ENCODE measurements around the gene ZNF700.
"Not testable (repeated sequence)": the region's sequence is repeated elsewhere in the genome, so short reads cannot be mapped to it uniquely, and the experiment has no call there.

ZNF700 gene

DNA sequence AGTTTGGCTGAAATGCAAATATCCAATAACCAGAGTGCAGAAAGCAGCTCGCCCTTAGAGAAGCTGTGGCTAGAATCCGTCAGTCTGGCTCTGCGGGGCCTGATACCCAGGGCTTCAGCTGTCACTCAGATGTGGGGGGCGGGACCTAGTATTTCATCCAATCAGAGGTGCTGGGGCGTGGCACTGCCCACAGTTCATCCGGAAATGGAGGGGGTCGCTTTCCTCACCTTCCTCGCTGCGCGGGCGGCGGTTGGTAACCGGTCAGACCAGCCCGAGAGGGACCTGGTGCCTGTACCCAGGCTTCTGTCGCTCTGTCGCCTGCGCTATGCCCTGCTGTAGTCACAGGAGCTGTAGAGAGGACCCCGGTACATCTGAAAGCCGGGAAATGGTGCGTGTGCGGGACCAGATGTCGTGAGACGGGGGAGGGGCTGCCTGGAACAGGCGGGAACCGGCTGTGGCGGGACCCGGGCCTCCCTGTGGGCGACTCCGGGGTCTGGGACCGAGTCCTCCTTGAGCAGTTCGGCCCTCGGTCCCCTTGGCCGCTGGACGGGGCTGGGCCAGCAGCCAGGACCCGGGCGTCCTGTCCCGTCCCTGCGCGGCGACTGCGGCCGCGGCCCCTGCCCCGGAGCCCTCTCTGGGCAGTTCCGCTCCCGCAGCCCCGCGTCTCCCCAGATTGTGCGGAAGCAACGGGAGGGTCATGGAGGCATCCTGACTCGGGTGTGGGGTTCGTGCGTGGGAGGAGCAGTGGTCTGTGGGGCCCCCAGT is at the start of gene ZNF700:
TSS of gene ZNF700 (plus strand) at position 222 of the 765 bp plus-strand sequence. CDS start at position 326, 104 bp downstream.
- DNase-seq = peak; percentile 92

DNA sequence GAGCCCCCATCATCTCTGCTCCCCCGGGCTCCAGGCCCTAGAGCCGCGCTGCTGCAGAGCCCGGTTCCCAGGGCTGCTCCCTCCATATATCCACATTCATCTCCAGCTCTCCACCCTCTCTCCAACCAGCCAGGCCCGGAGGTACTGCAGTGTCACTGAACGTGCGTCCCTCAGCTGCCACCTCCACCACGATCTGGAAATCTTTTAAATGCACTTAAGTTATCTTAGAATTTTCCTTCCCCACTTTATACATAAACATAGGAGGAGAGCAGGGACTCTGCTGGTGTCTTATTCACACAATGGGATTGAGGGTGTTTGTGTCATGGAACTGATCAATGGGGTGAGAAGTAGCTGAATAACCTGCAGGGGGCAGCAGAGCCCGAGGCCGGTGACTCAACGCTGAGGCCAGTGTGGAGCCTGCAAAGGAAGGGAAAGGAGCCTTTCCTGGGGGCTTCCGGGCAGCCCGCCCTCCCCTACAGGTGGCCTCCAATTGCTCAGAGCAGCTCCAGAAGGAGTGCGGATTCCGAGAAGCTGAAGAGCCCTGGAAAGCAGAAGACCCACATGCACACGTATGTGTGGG is 45.1 kb upstream of the ZNF700 start:
- not testable (repeated sequence) for DNase-seq

DNA sequence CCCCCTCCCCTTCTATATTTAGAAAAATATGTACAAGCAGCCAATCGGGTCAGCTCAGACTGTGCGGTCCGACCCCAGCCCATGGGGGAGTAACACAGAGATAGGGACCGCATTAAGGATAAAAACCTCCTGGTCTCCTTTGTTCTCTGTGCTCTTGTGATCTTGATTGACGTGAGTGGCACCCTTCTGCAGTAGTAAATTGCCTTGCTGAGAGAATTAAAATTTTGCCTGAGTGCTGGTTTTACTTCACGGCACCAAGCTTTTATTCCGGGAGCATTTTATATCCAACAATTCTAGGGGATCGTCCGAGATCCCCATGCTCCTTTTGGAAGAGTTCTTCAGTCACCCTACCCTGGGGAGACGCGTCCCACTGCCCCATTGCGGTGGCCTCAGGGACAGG is 44.3 kb upstream of the ZNF700 start:
- DNase-seq = no peak

DNA sequence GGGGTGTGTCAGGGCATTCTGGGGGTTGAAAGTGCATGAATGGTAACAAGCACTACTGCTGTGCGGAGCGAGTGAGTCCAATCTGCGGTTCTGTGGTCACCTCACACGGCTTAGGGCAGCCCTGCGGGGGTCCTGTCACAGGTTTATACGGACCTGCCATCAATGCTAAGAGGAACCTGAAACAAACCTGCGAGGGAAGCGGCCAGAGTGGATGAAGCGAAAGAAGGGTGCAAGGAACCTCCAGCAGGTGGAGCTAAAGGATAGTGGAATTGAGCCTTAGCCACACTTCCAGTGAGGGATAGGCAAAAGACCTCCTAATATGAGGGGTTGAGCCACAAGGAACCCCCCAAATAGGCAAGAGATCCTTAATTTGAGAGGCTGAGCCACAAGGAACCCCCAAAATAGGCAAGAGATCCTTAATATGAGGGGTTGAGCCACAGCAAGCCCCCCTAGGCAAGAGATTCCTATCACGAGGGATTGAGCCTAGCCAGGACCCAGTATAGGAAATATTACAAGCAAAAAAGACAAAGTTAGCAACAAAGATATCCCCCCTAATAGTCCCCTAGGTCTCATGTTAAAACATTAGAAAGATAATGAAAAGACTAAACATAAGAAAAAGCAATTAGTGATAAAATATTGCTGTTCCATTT is 43.6 kb upstream of the ZNF700 start:
- DNase-seq = peak; percentile 4

DNA sequence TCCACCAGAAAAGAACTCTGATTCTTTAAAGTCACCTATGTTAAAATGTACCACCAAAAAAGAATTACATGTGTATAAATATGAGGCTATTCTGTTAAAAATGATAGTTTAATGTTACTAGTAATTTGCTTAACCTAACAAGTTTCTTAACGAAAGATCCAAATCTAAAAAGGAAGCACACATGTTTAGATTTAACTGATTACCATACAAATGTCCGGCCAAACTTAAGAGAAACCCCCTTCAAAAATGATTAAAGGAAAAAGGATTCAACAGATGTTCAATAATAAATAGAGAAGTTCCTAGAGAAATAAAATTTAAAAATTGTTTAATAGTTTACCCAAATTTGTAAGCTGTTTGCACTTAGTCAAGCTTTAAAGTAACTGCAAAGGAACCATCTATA is 42.3 kb upstream of the ZNF700 start:
- DNase-seq = no peak

DNA sequence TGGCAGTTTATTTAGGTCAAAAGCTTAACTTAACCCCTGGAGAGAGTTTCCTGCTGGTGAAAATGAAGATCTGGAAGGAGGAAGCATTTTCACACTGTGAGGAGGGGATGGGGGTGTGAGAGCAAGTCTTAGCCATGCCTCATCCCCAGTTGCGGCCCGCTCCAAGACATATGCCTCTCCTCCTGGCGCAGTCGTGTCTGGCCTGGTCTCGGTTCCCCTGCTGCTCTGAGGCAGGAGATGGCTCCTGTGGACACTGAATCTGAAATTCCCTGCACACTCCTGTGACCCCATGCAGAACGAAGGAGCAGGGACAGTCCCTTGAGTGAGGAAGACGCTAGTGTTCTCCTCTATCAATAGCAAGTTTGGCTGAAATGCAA is 37.7 kb upstream of the ZNF700 start:
- DNase-seq = no peak

DNA sequence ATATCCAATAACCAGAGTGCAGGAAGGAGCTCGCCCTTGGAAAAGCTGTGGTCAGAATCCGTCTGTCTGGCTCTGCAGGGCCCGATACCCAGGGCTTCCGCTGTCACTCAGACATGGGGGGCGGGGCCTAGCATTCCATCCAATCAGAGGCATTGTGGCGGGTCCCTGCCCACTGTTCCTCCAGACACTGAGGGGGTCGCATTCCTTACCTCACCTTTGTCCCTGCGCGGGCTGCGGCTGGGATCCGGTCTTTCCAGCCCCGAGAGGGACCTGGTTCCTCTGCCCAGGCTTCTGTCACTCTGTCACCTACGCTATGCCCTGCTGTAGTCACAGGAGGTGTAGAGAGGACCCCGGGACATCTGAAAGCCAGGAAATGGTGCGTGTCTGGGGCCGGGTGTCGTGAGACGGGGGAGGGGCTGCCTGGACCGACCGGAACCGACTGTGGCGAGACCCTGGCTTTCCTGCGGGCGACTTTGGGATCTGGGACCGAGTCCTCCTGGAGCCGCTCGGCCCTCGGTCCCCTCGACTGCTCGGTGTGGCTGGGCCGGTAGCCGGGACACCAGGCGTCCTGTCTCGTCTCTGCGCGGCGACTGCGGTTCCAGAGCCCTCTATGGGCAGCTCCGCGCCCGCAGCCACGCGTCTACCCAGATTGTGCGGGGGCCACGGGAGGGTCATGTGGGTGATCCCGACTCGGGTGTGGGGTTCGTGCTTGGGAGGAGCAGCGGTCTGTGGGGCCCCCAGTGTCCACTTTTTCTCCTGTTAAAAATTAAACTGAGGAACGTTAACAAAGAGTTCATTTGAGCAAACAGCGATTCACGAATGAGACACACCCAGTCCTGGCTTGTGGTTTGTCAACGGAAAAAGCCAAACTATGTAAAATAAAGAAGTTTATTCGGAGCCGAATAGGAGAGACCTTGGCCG is 37.0 kb upstream of the ZNF700 start, which contains the start of gene ZNF69:
TSS of gene ZNF69 (plus strand) at position 172 of the 921 bp plus-strand sequence. CDS start at position 314, 142 bp downstream.
- DNase-seq = no peak

DNA sequence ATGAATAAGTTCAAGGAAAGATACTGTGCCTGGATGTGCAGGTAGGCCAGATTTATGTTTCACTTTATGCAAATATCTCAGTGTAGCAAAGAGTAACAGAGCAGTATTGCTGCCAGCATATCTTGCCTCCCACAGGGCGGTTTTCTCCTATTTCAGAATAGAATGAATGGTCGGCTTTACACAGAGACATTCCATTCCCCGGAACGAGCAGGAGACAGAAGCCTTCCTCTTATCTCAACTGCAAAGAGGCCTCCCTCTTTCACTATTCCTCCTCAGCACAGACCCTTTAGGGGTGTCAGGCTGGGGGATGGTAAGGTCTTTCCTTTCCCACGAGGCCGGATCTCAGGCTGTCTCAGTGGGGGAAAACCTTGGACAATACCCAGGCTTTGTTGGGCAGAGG is 35.0 kb upstream of the ZNF700 start:
- not testable (repeated sequence) for DNase-seq

DNA sequence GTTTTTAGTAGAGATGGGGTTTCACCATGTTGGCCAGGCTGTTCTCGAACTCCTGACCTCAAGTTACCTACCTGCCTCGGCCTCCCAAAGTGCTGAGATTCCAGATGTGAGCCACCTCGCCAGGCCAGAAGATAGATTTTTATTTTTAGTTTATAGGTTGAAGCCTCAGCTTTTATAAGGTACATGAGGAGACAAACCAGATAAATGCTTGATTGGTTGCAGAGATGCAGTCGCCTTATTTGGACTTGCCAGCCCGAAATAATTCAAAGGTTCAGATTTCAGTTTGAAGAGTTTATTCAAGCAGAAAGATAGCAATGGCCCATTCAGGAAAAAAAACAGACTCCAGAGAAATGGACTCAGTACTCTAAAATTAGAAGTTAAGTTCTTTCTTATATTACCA is 34.3 kb upstream of the ZNF700 start:
- DNase-seq = no peak

DNA sequence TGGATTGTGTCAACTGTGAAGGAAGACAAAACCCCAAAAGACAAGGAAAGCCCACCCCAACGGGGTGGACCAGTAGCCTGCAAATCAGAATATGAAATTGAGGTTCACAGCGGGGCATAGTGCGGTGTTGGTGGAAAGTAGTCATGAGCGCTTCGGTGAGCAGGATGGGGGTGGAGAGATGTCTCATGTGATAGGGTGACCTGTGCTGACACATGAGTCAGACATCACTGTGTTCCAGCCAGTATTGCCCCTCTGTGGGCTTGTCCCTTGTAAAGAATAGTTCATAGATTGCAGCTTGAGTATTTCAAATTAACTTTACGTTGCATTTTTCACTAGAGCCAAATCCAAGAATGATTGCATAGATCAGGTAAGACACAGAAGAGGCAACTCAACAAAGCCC is 30.1 kb upstream of the ZNF700 start:
- no peak for DNase-seq

DNA sequence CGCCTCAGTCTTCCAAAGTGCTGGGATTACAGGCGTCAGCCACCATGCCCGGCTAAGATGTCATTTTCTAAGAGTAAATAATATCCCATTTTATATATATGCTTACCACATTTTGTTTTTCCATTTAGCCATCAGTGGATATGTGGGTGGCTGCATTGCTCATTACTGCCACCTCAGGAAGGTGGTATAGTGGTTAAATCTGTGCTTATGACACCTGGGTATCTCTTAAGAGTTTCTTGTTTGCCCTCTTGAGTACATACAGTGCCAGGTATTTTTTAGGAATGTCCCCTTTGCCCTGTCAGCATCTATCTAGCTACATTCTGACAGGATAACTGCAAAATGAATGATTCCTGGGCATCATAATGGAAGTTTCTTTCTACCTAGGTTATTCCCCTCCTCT is 22.7 kb upstream of the ZNF700 start:
- DNase-seq = no peak

DNA sequence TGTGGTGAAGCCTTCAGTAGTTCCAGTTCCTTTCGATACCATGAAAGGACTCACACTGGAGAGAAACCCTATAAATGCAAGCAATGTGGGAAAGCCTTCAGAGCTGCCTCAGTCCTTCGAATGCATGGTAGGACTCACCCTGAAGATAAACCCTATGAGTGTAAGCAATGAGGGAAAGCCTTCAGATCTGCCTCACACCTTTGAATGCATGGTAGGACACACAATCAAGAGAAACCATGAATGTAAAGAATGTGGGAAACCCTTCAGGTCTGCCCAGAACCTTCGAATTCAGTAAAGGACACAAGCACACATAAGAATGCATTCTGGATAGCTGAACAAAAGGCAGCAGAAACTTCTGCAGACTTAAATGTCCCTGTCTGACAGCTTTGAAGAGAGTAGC is 19.0 kb upstream of the ZNF700 start:
- DNase-seq = no peak

DNA sequence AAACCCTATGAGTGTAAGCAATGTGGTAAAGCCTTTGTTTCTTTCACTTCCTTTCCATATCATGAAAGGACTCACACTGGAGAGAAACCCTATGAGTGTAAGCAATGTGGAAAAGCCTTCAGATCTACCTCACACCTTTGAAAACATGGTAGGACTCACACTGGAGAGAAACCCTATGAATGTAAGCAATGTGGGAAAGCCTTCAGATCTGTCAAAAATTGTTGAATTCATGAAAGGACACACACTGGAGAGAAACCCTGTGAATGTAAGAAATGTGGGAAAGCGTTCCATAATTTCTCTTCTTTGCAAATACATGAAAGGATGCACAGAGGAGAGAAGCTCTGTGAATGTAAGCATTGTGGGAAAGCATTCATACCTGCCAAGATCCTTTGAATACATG is 13.0 kb upstream of the ZNF700 start:
- not testable (repeated sequence) for DNase-seq

DNA sequence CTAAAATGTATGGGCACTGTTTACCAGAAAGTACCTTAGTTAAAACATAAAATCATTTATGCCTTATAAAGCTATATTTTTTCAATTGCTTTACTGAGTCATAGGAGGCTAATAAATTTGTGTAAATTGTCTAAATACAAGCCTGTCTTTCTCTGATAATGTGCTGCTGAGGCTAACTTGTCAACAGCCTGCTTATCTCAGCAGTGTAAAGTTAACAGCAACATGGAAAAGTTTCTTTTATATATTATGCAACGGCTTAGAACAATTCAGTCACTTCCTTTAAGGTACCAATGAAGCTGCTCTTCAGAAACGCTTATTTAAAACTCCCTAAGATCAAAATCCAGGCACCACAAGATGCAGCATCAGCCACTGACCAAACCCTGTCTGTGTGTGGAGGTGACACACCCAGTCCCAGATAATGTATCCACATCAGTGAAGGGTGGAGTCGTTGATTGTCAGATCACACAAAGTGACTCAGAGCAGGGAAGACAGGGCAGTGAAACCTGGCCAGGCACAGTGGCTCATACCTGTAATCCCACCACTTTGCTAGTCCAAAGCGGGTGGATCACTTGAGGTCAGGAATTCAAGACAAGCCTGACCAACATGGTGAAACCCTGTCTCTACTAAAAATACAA is 10.4 kb upstream of the ZNF700 start:
- DNase-seq = not testable (repeated sequence)

DNA sequence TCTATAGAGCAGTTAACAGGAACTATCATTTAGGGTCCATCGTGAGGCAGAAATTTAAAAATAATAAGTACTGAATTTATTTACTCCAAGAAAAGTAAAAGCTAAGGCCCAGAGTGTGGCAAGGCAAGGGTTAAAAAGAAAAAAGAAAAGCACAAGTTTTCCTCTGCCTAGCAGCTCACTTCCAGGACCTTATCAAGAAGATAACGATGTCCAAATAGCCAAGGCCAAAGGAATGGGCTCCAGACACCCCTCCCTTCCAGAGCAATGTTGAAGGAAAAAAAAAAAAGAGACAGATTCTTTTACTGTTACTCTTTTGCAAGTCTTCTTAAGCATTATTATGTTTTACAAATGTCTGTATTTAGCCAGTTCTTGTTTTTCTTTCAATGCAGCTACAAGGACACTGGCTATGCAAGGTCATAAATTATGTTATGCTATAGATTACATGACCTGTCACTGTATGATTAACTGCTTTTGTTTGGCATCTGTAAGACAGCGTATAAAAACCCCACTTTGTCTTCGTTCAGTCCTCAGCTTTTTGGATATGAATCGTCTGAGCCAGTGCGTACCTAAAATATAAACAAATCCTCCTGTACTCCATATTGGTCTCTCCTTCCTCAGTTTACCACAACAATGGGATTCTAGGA is 2.9 kb upstream of the ZNF700 start:
- DNase-seq = no peak

DNA sequence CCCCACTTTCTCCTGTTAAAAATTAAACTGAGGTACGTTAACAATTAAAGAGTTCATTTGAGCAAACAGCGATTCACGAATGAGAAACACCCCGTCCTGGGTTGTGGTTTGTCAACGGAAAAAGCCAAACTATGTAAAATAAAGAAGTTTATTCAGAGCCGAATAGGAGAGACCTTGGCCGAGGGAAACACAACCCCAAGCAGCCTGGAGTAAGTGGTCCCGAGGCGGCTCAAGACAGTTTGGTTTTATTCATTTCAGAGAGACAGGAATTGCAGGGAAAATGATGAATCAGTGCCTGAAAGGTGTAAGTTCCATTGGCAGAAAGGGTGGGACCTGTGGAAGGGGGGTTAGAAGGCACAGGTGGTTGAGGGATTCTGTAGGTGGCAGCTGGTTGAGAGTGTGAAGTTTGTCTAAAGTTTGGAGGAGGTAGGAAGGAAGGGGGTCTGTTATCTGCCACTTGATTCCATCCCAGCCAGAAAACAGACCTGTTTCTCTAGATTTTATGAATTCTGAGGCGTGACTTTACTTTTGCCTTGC is 812 bp downstream of the ZNF700 start:
- DNase-seq = not testable (repeated sequence)

DNA sequence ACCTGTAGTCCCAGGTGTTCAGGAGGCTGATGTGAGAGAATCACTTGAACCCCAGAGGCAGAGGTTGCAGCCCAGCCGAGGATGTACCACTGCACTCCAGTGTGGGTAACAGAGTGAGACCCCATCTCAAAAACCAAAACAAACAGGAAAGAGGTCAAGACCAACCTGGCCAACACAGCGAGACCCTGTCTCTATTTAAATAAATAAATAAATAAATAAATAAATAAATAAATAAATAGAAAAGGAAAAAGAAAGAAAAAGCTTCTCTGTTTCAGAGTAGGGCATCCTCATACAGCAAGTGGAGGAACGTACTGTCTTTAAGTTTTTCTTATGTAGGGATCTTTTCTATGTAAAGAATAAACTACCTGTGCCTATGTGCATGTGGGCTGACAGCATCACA is 2.3 kb downstream of the ZNF700 start:
- DNase-seq = no peak

DNA sequence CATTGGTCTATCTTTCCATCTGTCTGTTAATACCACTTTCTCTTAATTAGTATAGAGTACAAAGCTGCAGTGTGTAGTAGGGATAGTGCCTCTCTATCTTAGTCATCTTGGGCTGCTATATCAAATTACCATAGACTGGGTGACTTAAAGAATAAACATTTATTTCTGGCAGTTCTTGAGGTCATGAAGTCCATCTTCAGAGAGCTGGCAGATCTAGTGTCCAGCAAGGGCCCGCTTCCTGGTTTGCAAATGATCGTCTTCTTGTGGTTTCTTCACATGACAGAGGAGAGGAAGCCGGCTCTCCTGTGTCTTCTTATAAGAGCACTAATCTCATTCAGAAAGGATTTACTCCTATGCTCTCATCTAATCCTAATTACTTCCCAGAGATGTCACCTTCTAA is 6.1 kb downstream of the ZNF700 start:
- no peak for DNase-seq

DNA sequence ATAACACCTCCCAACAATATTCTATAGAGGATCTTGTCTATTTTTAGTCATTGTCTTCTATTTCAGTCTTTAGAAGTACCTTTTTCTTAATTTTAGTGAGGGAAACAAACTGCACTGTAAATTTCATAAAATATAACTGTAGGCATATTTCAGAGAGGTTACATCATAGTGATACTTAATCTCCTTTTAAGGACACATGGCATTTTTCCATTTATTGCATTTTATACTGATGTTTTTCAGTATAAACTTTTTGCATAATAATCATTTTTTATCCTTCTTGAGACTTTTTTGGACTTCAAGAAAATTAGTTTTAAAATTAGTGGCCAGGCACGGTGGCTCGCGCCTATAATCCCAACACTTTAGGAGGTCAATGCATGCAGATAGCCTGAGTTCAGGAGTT is 6.6 kb downstream of the ZNF700 start:
- no peak for DNase-seq

DNA sequence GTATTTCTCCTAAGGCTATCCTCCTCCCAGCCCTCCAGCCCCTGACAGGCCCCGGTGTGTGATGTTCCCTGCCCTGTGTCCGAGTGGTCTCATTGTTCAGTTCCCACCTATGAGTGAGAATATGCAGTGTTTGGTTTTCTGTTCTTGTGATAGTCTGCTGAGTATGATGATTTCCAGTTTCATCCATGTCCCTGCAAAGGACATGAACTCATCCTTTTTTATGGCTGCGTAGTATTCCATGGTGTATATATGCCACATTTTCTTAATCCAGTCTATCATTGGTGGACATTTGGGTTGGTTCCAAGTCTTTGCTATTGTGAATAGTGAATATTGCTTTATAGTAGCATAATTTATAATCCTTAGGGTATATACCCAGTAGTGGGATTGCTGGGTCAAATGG is 10.9 kb downstream of the ZNF700 start:
- DNase-seq = not testable (repeated sequence)

DNA sequence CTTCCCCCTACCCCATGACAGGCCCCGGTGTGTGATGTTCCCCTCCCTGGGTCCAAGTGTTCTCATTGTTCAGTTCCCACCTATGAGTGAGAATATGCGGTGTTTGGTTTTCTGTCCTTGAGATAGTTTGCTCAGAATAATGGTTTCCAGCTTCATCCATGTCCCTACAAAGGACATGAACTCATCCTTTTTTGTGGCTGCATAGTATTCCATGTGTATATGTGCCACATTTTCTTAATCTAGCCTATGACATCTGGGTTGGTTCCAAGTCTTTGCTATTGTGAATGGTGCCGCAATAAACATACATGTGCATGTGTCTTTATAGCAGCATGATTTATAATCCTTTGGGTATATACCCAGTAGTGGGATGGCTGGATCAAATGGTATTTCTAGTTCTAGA is 13.5 kb downstream of the ZNF700 start:
- not testable (repeated sequence) for DNase-seq

Measured in NCI-H1436 (cell line).